GM12891 (cell line): ENCODE measurements around the gene LVRN.

ENCODE experiments used
- PAX5 ChIP-seq: IDR thresholded peaks from 2 replicates; pipeline ENCODE4 v1.6.1; 2011; ENCODE audit warnings: low read length, moderate library complexity, mild to moderate bottlenecking; ENCODE audit not compliant: insufficient read depth, severe bottlenecking
- POLR2A ChIP-seq: IDR thresholded peaks from 2 replicates; pipeline ENCODE4 v1.6.1; 2011; ENCODE audit warnings: low read depth, low read length, control low read depth
- POLR2AphosphoS5 ChIP-seq: IDR thresholded peaks from 2 replicates; pipeline ENCODE4 v1.6.1; 2011; ENCODE audit warnings: low read depth, low read length, control low read depth

DNA sequence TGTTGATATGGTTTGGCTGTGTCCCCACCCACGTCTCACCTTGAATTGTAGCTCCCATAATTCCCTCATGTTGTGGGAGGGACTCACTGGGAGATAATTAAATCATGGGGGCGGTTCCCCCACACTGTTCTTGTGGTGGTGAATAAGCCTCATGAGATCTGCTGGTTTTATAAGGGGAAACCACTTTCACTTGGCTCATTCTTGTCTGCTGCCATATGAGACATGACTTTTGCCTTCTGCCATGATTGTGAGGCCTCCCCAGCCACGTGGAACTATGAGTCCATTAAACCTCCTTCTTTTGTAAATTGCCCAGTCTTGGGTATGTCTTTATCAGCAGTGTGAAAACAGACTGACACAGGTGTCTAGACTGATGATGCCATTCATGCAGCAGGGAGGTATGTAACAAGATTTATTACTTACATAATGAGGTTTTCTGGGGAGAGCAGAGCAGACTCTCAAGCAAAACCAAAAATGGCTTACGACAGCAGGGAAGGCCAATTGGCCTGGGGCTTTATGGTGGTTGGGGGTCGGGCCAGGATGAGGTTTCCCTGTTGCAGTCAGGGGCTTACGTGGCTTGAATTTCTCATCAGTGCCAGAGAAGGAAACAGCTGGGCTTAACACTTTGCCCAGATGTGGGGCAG is 113.0 kb downstream of the LVRN start:
- TF ChIP-seq POLR2AphosphoS5 (no peak), POLR2A (no peak), PAX5 (no peak)
